ENCODE results near the gene MGAT5B. TPM values are rescaled to one million over a fixed set of nuclear protein-coding genes. Genes with fewer than 3 reads are reported as not detected.

MGAT5B gene
- total RNA-seq, 1 experiment from 2014 or later: 4.4 TPM

GRCh38 chr17:76872874-76873221 is 4.6 kb downstream of the MGAT5B start:
- ATAC-seq (no peak; the same call in 1 of the 2 replicates), DNase-seq (ENCODE audit: low read depth, low spot score) (no peak)
- ChIA-PET RAD21 (ENCODE audit: low non-redundant PET in 1 of 2, low total read pairs in 2 of 2, uncharacterized antibody in 2 of 2, unreplicated experiment in 2 of 2) (interaction anchor here in 1 of 2 experiments (1.2 kb wide), 1 partner anchor 184 kb away, joined by 9 read pairs; no protein-coding TSS in a partner anchor), POLR2A (interaction anchor here (0.9 kb wide), 1 partner anchor 190 kb away, joined by 3 read pairs; no protein-coding TSS in a partner anchor), CTCF (interaction anchor here (1.1 to 2.6 kb wide), 6 partner anchors 184 to 382 kb away, joined by 3 to 24 read pairs (median 4); no protein-coding TSS in a partner anchor)
- Histone ChIP-seq H2AFZ (ENCODE audit: low read depth, low read length, poor library complexity, severe bottlenecking) (peak overlapping the region; percentile 39), H3K9ac (ENCODE audit: low read length) (peak overlapping the region; percentile 22), H3K36me3 (ENCODE audit: control insufficient read depth in 1 of 2, insufficient read depth in 2 of 2, low read length in 2 of 2) (no peaks in the 10 kb centered on the region), H3K4me3 (replicated peaks in 1 of 2; ENCODE audit: low read depth in 1 of 2, low read length in 2 of 2) (peak overlapping the region; percentile 0 to 35; a peak in 3 of 4 replicates), H3K27ac (ENCODE audit: low read depth, low read length) (peak overlapping the region; percentile 49), H3K79me2 (ENCODE audit: insufficient read depth, low read length) (no peaks in the 10 kb centered on the region), H3K27me3 (ENCODE audit: insufficient read depth, low read length) (no peaks in the 10 kb centered on the region), H3K9me2 (ENCODE audit: insufficient read depth) (no peaks in the 10 kb centered on the region), H3K4me2 (ENCODE audit: low read length) (peak overlapping the region; percentile 66), H3K9me3 (ENCODE audit: control insufficient read depth in 1 of 2, insufficient read depth in 1 of 2, low read depth in 1 of 2, low read length in 2 of 2) (peaks cover 5 to 8% of the 10 kb centered on the region in 2 experiments; a peak in 2 of 4 replicates), H4K20me1 (ENCODE audit: insufficient read depth) (no peaks in the 10 kb centered on the region), H3K4me1 (ENCODE audit: control insufficient read depth in 1 of 2, insufficient read depth in 2 of 2, low read length in 2 of 2) (peaks cover 29 to 42% of the 10 kb centered on the region in 2 experiments)
- BruUV-seq (replicated peaks): no TSS peak
- no peak for TF ChIP-seq RAD21 (IDR thresholded peaks at IDR 0.05; ENCODE audit: low read depth)
- no peak for TF ChIP-seq POLR2AphosphoS5 (IDR thresholded peaks at IDR 0.05; ENCODE audit: low read depth, low read length)
- TF ChIP-seq CTCF (IDR thresholded peaks at IDR 0.05 in 2 of 3, conservative IDR thresholded peaks at IDR 0.05 in 1 of 3; ENCODE audit: borderline replicate concordance in 1 of 3, insufficient read depth in 1 of 3, low read depth in 2 of 3, low read length in 2 of 3): no peak
- no peak for TF ChIP-seq MAX (IDR thresholded peaks at IDR 0.05)
- no peak for TF ChIP-seq ZFX (IDR thresholded peaks at IDR 0.05)
- no peak for TF ChIP-seq ATF3 (IDR thresholded peaks at IDR 0.05)
- TF ChIP-seq POLR2A (IDR thresholded peaks at IDR 0.05; ENCODE audit: borderline replicate concordance, extremely low read depth, insufficient read depth, insufficient read length): no peak
- TF ChIP-seq EGR1 (IDR thresholded peaks at IDR 0.05; ENCODE audit: low read depth): no peak
- TF ChIP-seq ZBTB33 (IDR thresholded peaks at IDR 0.05; ENCODE audit: extremely low read depth, insufficient replicate concordance, low read length): no peak
- TF ChIP-seq EZH2 (IDR thresholded peaks at IDR 0.05): no peak
- TF ChIP-seq FOSL1 (IDR thresholded peaks at IDR 0.05; ENCODE audit: low read depth): no peak
- TF ChIP-seq SRF (IDR thresholded peaks at IDR 0.05; ENCODE audit: low read depth): no peak
- no peak for TF ChIP-seq TCF7L2 (IDR thresholded peaks at IDR 0.05; ENCODE audit: borderline replicate concordance, extremely low read depth, insufficient read depth, insufficient read length)
- TF ChIP-seq ZNF274 (IDR thresholded peaks at IDR 0.05; ENCODE audit: low read depth, low read length): no peak
- TF ChIP-seq JUND (IDR thresholded peaks at IDR 0.05): no peak
- TF ChIP-seq ELF1 (IDR thresholded peaks at IDR 0.05; ENCODE audit: borderline replicate concordance, low read depth): no peak
- TF ChIP-seq REST (IDR thresholded peaks at IDR 0.05; ENCODE audit: low read depth): no peak
- no peak for TF ChIP-seq CEBPB (IDR thresholded peaks at IDR 0.05; ENCODE audit: low read depth)
- intact Hi-C loops (cut with micrococcal nuclease): loop anchor here (5.0 kb wide), 1 partner anchor 374 kb away; no protein-coding TSS in a partner anchor
